Fibroblast of villous mesenchyme (primary cell): ENCODE results near the gene SPTBN5. TPM values are rescaled to one million over a fixed set of nuclear protein-coding genes. Genes with fewer than 3 reads are reported as not detected.

Source experiments
- DNase-seq: peaks from one replicate; pipeline ENCODE4 v3.0.0-alpha.2; 2010; ENCODE audit warnings: low read depth
- H3K4me3 ChIP-seq: 2 replicates; pipeline ENCODE4 v1.5.1; 2011; ENCODE audit warnings: low read depth, mild to moderate bottlenecking, low read length
- CTCF ChIP-seq: IDR thresholded peaks from 2 replicates; pipeline ENCODE4 v1.5.1; 2012; ENCODE audit warnings: low read depth, mild to moderate bottlenecking, low read length; ENCODE audit not compliant: insufficient read depth
- total RNA-seq: library from RNA; depleted of rRNA; stranded (reverse); fragments of >200 nt; gene quantifications from 2 replicates; pipeline ENCODE4 v1.2.3, GENCODE V29; 2012

The SPTBN5 gene
- total RNA-seq, 1 donor: 0.43 TPM

GRCh38 chr15:41881920-41882688 lies 11.7 kb downstream of the SPTBN5 start:
- DNase-seq: no peak
- TF ChIP-seq CTCF: no peak
- no peak overlapping the region for H3K4me3 ChIP-seq

- no peak for TF ChIP-seq CTCF
- H3K4me3 ChIP-seq: no peak overlapping the region
- DNase-seq: no peak
These were observed 12.3 kb downstream of the SPTBN5 start for GRCh38 chr15:41881550-41881919.

- H3K4me3 ChIP-seq: no peak overlapping the region
- DNase-seq: no peak
These were observed 12.8 kb downstream of the SPTBN5 start for GRCh38 chr15:41881086-41881485.

GRCh38 chr15:41880156-41880877 lies 13.5 kb downstream of the SPTBN5 start:
- H3K4me3 ChIP-seq: no peak overlapping the region
- no peak for TF ChIP-seq CTCF
- DNase-seq: no peak

More at GRCh38 chr15:41881086-41881485, 12.8 kb downstream of the SPTBN5 start:
- no peak for TF ChIP-seq CTCF

GRCh38 chr15:41879321-41879845 lies 14.5 kb downstream of the SPTBN5 start:
- no peak for DNase-seq
- TF ChIP-seq CTCF: no peak

GRCh38 chr15:41878355-41878699 lies 15.5 kb downstream of the SPTBN5 start:
- TF ChIP-seq CTCF: no peak
- no peak overlapping the region for H3K4me3 ChIP-seq
- no peak for DNase-seq

More at GRCh38 chr15:41879321-41879845, 14.5 kb downstream of the SPTBN5 start:
- no peak overlapping the region for H3K4me3 ChIP-seq
